ENCODE results near the gene RPS28.

Gene RPS28

GRCh38 chr19:8305798-8306197 lies 15.5 kb upstream of the RPS28 start:
- H3K9me3 Mint-ChIP-seq, result no peaks in the 10 kb centered on the region
- peaks cover 32% of the 10 kb centered on the region for H3K36me3 Mint-ChIP-seq (ENCODE audit: low read depth)
- no peak for TF ChIP-seq CTCF (IDR thresholded peaks at IDR 0.05)
- no peak overlapping the region for H3K27ac Mint-ChIP-seq
- H3K4me3 Mint-ChIP-seq, result no peak overlapping the region
- H3K4me1 Mint-ChIP-seq, result peaks cover 47% of the 10 kb centered on the region
- DNase-seq, result no peak
- peaks cover 2% of the 10 kb centered on the region for H3K27me3 Mint-ChIP-seq (ENCODE audit: low read depth, poor library complexity)

- TF ChIP-seq CTCF (IDR thresholded peaks at IDR 0.05), result no peak
- Mint-ChIP-seq H3K27ac (no peak overlapping the region), H3K36me3 (ENCODE audit: low read depth) (peaks cover 39% of the 10 kb centered on the region), H3K4me1 (peaks cover 47% of the 10 kb centered on the region), H3K9me3 (no peaks in the 10 kb centered on the region), H3K27me3 (ENCODE audit: low read depth, poor library complexity) (peaks cover 2% of the 10 kb centered on the region), H3K4me3 (peak overlapping the region; percentile 94)
- DNase-seq, result no peak
These were observed 14.9 kb upstream of the RPS28 start for GRCh38 chr19:8306235-8307054.

- H3K36me3 Mint-ChIP-seq (ENCODE audit: low read depth), result peaks cover 39% of the 10 kb centered on the region
- H3K4me3 Mint-ChIP-seq, result peak overlapping the region; percentile 94
- no peak for TF ChIP-seq CTCF (IDR thresholded peaks at IDR 0.05)
- peaks cover 47% of the 10 kb centered on the region for H3K4me1 Mint-ChIP-seq
- H3K9me3 Mint-ChIP-seq, result no peaks in the 10 kb centered on the region
- H3K27me3 Mint-ChIP-seq (ENCODE audit: low read depth, poor library complexity), result peaks cover 2% of the 10 kb centered on the region
- H3K27ac Mint-ChIP-seq, result peak overlapping the region; percentile 93
- no peak for DNase-seq
These were observed 13.8 kb upstream of the RPS28 start for GRCh38 chr19:8307400-8307964.

- peak within 1 kb of the TSS; percentile 93 for H3K27ac Mint-ChIP-seq
- no peak for TF ChIP-seq CTCF (IDR thresholded peaks at IDR 0.05)
- H3K36me3 Mint-ChIP-seq (ENCODE audit: low read depth), result peaks cover 39% of the 10 kb centered on the region
- peaks cover 2% of the 10 kb centered on the region for H3K27me3 Mint-ChIP-seq (ENCODE audit: low read depth, poor library complexity)
- H3K4me3 Mint-ChIP-seq, result peak within 1 kb of the TSS; percentile 94
- peak; percentile 96 for DNase-seq
- no peaks in the 10 kb centered on the region for H3K9me3 Mint-ChIP-seq
- H3K4me1 Mint-ChIP-seq, result peaks cover 47% of the 10 kb centered on the region
These were observed 13.1 kb upstream of the RPS28 start, which contains the start of gene CD320 for GRCh38 chr19:8307965-8308866. Gene CD320, minus strand, starts transcription at chr19:8308358. Its CDS starts 68 bp downstream, at chr19:8308290.

- Mint-ChIP-seq H3K4me1 (peaks cover 47% of the 10 kb centered on the region), H3K27ac (no peak overlapping the region), H3K36me3 (ENCODE audit: low read depth) (peaks cover 39% of the 10 kb centered on the region), H3K27me3 (ENCODE audit: low read depth, poor library complexity) (peaks cover 2% of the 10 kb centered on the region), H3K4me3 (peak overlapping the region; percentile 94), H3K9me3 (no peaks in the 10 kb centered on the region)
- DNase-seq, result no peak
- TF ChIP-seq CTCF (IDR thresholded peaks at IDR 0.05), result no peak
These were observed 12.4 kb upstream of the RPS28 start for GRCh38 chr19:8308891-8309291.
